Fibroblast of pulmonary artery (primary cell): ENCODE measurements around the gene CPLX1.

Source experiments
- DNase-seq: peaks from one replicate; pipeline ENCODE4 v3.0.0-alpha.2; 2010; ENCODE audit warnings: low read depth
- H3K4me3 ChIP-seq: replicated peaks from 2 replicates; pipeline ENCODE4 v1.5.1; 2011; ENCODE audit warnings: low read depth, mild to moderate bottlenecking, control low read depth, low read length, moderate library complexity
- CTCF ChIP-seq: IDR thresholded peaks from 2 replicates; pipeline ENCODE4 v1.5.1; 2011; ENCODE audit warnings: mild to moderate bottlenecking, control low read depth, low read length, inconsistent platforms; ENCODE audit errors: missing control alignments

Gene CPLX1

GRCh38 chr4:868421-868820 is 42.5 kb upstream of the CPLX1 start:
- DNase-seq: no peak
- TF ChIP-seq CTCF: no peak

GRCh38 chr4:867526-868250 is 41.8 kb upstream of the CPLX1 start:
- H3K4me3 ChIP-seq: no peak overlapping the region
- TF ChIP-seq CTCF: no peak
- DNase-seq: no peak

More at GRCh38 chr4:868421-868820, 42.5 kb upstream of the CPLX1 start:
- no peak overlapping the region for H3K4me3 ChIP-seq

- H3K4me3 ChIP-seq: no peak overlapping the region
- no peak for DNase-seq
- TF ChIP-seq CTCF: no peak
Observed at GRCh38 chr4:866761-867390, 40.9 kb upstream of the CPLX1 start.

- H3K4me3 ChIP-seq: no peak overlapping the region
- no peak for DNase-seq
- no peak for TF ChIP-seq CTCF
Observed at GRCh38 chr4:866068-866760, 40.3 kb upstream of the CPLX1 start.

- no peak for DNase-seq
- no peak overlapping the region for H3K4me3 ChIP-seq
- no peak for TF ChIP-seq CTCF
Observed at GRCh38 chr4:865572-865971, 39.6 kb upstream of the CPLX1 start.

GRCh38 chr4:865121-865465 is 39.2 kb upstream of the CPLX1 start:
- H3K4me3 ChIP-seq: no peak overlapping the region
- TF ChIP-seq CTCF: no peak
- no peak for DNase-seq
